GM12892 (cell line): ENCODE data around the gene LGALS12.

Source experiments
- POLR2A ChIP-seq: IDR thresholded peaks from 2 replicates; pipeline ENCODE4 v1.6.1; 2011; ENCODE audit warnings: low read depth, low read length, control low read depth
- POLR2AphosphoS5 ChIP-seq: IDR thresholded peaks from 2 replicates; pipeline ENCODE4 v1.6.1; 2011; ENCODE audit warnings: low read depth, low read length, control low read depth

- TF ChIP-seq POLR2A (no peak), POLR2AphosphoS5 (no peak)
Observed at GRCh38 chr11:63554877-63555223, 49.0 kb downstream of the LGALS12 start.
